Vagina (tissue), 2 donors: ENCODE data around the gene KCNG1.

ENCODE experiments used
- CTCF ChIP-seq, 3 experiments: fragments of 450-650 bp in 2 of 3; fragments of 200-600 bp in 1 of 3; sonication (generic) in 1 of 3; IDR thresholded peaks; one replicate each; pipeline ENCODE4 v1.5.1; 2017 to 2019; ENCODE audit warnings: antibody characterized with exemption in 3 of 3, mild to moderate bottlenecking in 2 of 3, moderate library complexity in 2 of 3
- POLR2AphosphoS5 ChIP-seq, 2 donors: sonication (generic); formaldehyde crosslinking; IDR thresholded peaks; one replicate each; pipeline ENCODE4 v1.9.0; 2017; ENCODE audit warnings: antibody characterized with exemption in 2 of 2, mild to moderate bottlenecking in 2 of 2, low read depth in 1 of 2; ENCODE audit not compliant: insufficient read depth in 1 of 2

- TF ChIP-seq POLR2AphosphoS5 (IDR thresholded peaks at IDR 0.05; ENCODE audit: insufficient read depth in 1 of 2, low read depth in 1 of 2), result no peak
- no peak for TF ChIP-seq CTCF (IDR thresholded peaks at IDR 0.05)
Observed at GRCh38 chr20:51021067-51022025, 1.6 kb downstream of the KCNG1 start.
